Right lung (tissue), 5 donors: ENCODE data around the gene DYRK2. TPM values are rescaled to one million over a fixed set of nuclear protein-coding genes. Genes with fewer than 3 reads are reported as not detected.
"Not testable (repeated sequence)": the region's sequence is repeated elsewhere in the genome, so short reads cannot be mapped to it uniquely, and the experiment has no call there.

Experiments used
- DNase-seq, 2 donors: peaks; one replicate each; pipeline ENCODE4 v3.0.0-alpha.2; 2013
- polyA plus RNA-seq, 5 donors: library from polyadenylated mRNA; unstranded; fragments of 120-200 nt; gene quantifications; one replicate each; pipeline versions ENCODE4 v1.2.1 to v1.2.3, GENCODE V29; 2013; ENCODE audit warnings: inconsistent platforms in 1 of 5, low replicate concordance in 1 of 5; ENCODE audit not compliant: insufficient read length in 5 of 5, insufficient read depth in 1 of 5

The DYRK2 gene
- polyA plus RNA-seq, 5 donors: 17.9 to 24.1 (median 22.7) TPM

DNA sequence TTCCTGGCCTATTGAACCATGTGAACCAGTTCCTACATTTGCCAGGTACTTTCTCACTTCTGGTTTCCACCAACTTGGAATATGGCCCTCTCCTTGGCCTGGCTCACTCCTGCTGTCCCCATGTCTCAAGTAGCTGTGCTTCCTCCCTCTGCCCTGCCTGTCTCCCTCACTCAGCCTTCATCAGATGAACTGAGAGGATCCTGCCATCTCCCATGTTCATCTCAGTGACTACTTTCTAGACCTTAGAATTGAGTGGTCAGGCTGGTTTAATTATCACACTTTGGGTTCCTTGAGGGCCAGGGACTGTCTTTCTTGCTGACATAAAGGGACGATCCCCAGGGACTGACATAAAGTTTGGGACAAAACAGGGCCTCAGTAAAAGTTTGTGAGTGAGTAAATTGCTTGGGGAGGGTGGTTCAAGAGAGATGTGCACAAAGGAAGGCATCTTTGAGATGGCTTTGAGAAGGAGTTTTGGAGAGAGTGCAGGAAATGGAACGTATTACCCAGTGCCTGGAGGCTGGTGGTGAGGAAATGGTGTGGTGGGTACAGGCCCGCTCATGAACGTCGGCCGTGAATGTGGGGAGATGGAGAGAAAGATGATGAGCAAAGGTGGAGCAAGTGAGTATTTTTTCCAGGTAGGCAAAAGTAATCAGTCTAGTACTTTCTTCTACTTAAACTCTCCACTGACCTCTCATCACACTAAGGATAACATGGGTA lies 20.8 kb downstream of the DYRK2 start:
- DNase-seq: no peak

DNA sequence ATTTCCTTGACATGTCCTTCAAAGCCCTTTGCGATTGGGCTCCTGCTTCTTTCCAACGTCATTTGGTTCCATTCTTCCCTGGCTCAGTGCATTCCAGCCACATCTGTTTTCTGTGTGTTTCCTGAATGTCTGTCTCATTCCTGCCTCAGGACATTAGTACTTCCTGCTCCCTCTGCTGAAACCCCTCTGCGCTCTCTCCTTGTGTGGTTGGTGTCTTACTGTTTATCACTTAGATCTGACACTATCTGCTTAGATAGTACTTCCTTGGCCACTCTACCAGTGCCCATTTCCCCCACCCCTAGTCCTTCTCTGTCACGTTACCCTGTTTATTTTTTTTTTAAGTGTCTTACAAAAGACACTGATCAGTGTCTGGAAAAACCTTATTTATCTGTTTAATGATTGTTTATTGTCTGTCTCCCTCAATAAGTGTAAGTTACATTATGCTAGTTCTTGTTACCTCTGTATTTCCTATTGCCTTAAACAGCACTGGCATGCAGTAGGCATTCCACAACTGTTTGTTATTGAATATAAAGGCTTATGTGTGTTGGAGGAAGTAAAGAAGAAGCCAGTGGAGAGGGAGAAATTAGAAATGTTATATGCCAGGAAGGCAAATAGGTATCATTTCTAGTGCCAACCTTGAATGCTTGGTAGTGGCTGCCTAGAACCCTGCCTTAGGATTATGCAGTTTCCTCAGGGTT lies 21.5 kb downstream of the DYRK2 start:
- DNase-seq: no peak

DNA sequence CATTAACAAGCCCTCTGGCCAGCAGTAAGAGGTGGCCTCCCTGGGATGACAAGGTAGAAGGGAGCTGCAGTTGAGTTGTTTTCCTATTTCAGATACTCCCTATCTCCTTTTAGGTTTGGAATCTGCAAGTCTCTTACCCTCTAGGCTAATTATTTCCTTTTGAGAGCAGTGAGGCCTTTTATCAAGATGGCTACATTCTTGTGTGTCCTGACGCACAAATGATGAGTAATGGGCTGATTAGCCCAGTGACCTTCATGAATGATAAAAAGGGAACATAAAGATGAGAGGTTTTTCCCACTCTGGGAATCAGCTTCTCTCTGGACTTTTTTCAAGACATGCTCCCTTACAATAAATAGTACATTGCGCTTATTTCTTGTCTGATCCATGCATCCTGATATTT lies 22.9 kb downstream of the DYRK2 start:
- DNase-seq: no peak

DNA sequence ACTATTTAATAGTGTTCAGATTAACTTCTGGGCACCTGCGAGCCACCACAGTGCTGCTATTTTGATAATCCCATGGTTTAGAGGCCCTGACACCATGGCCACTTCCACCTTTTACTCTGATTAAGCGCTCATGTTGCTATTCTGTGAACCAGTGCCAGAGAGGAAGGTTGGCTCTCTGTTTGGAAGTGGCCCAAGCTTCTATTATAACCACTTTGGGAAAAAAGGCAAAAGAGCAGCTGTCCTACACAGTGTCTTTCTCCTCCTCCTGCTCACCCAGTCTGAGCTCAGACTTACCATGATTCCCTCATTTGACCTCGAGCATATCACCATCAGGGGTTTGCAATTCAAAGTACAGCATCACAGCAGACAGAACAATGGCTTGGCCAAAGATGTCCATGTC lies 23.3 kb downstream of the DYRK2 start:
- DNase-seq: no peak

DNA sequence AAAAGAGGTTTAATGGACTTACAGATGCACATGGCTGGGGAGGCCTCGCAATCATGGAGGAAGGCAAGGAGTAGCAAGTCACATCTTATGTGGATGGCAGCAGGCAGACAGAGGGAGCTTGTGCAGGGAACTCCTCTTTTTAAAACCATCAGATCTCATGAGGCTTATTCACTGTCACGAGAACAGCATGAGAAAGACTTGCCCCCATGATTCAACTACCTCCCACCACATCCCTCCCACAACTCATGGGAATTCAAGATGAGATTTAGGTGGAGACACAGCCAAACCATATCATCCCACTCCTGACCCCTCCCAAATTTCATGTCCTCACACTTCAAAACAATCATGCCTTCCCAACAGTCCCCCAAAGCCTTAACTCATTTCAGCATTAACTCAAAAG lies 24.0 kb downstream of the DYRK2 start:
- not testable (repeated sequence) for DNase-seq

DNA sequence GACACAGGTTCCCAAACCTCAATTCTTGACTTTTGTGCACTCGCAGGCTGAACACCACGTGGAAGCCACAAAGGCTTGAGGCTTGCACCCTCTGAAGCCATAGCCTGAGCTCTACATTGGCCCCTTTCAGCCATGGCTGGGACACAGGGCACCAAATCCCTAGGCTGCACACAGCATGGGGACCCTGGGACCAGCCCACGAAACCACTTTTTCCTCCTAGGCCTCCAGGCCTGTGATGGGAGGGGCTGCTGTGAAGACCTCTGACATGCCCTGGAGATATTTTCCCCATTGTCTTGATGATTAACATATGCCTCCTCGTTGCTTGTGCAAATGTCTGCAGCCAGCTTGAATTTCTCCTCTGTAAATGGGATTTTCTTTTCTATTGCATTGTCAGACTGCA lies 25.0 kb downstream of the DYRK2 start:
- DNase-seq: not testable (repeated sequence)

DNA sequence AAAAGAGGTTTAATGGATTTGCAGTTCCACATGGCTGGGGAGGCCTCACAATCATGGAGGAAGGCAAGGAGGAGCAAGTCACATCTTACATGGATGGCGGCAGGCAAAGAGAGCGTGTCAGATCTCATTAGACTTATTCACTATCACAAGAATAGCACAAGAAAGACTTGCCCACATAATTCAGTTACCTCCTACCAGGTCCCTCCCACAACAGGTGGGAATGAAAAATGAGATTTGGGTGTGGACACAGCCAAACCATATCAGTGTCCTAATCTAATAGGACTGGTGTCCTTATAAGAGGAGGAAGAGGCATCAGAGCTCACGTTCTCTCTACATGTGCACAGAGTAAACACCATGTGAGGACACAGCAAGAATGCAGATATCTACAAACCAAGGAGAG lies 25.9 kb downstream of the DYRK2 start:
- no peak for DNase-seq

DNA sequence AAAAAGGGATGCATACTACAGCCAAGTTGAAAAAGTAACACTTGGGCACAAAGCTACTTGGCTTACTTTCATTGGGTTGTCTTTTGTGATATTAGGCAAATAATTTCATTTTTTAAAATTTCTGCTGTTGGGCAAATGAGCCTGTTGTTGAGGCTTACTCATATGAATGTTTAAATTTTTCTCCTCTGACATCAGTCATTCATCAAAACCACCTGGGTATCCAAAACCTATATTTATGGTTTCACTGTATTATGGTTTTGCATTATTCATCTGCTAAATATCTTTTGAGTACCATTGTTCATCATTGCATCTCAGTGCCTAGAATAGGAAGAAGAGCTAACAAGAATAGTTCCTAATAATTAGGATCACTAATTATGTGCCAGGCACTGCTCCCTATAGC lies 28.1 kb downstream of the DYRK2 start:
- DNase-seq: no peak

DNA sequence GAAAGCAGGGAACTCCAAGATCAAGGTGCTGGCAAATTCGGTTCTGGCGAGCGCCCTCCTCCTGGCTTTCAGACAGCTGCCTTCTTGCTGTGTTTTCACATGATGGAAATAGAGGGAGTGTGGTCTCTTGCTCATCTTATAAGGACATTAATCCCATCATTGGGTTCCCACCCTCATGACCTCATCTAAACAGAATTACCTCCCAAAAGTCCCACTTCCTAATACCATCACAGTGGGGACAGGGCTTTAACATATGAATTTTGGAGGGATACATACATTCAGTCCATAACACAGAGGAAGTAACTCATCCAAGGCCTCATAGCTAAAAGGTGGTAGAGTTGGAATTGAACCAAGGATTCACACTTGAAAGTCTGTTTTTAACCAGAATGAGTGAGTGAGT lies 28.6 kb downstream of the DYRK2 start:
- no peak for DNase-seq

DNA sequence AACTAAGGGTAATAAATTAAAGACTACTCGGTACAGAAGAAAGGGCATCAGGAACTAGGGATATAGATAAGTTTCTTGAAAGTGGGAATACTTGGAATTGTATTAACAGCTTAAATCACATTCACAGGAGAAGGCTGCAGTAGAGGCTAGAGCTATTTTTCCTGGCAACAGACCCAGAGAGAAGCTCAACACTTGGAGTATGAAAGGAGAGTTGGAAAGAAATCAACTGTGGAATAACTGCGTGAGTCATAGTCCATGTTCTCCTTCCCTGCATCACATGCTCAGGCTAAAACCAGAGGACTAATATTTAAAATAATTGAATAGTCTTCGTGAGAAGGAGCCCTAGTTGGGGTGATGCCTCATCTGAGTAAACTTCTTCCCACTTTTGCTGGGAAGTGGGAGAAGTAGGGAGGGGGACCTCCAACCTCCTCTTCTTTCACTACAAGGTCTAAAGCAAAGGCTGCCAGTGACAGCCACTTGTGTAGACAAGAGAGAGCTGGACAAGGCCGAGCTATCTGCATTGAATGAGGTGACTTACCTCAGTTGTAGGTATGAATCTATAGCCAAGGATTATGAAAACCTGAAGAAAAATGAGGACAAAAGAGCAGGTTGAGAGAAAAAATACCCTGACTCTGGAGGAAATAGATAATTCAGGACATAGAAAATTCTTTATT lies 32.7 kb downstream of the DYRK2 start:
- DNase-seq: no peak

DNA sequence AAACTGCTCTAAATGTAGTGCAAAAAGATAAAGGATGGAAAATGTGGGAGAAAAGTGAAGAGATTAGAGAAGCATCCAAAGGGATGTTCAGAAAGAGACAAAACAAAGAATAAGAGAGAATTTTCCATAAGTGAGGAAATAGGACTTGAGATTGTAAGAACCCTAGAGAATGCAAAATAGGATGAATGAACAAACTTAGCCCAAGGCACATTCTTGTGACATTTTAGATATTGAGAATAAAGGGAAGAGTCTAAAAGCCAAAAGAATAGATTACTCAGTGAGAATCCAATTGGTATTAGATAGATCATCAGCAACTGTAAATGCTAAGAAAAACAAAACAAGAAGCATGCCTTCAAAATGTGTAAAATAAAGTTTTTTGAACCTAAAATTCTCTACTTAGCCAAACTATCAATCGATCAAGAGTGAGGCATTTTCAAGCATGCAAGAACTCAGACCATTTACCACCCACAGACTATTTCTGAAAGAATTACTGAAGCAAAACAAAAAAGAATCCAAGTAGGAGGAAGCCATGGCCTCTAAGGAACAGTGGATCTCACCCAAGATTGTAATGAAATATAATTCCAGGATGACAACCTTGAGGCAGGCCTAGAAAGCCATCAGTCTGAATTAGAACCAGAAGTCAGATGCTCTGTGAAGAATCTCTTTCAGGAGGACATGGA lies 33.5 kb downstream of the DYRK2 start:
- no peak for DNase-seq

DNA sequence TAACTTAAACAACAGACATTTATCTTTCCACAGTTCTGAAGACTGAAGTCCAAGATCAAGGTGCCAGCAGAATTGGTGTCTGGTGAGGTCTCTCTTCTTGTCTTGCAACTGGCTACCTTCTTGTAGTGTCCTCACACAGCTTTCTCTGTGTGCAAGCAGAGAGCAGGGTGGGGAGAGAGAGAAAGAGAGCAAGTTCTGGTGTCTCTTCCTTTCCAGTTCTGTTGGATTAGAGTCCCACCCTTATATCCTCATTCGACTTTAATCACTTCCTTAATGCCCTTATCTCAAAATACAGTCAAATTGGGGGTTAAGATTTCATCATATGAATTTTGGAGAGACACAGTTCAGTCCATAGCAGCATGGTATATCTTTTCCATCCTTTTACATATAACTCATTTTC lies 40.8 kb downstream of the DYRK2 start:
- no peak for DNase-seq

DNA sequence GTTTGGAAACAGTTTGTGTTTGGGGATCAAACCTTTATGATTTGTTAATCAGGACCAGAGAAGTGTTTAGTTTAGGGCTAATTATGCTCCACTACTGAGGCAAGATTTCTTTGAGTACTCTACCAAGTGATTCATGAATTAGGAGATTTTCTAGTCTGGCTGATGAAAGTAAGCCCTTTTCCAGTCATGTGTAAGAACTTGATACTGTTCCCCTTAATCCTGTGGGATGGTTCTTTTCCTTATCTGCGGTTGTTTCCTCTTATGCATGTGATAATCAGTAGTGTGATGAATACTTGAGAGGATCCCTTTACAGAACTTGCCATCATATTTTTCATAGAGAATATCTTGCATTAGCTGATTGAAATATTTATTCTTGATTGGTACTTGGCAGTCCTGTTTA lies 42.1 kb downstream of the DYRK2 start:
- no peak for DNase-seq

DNA sequence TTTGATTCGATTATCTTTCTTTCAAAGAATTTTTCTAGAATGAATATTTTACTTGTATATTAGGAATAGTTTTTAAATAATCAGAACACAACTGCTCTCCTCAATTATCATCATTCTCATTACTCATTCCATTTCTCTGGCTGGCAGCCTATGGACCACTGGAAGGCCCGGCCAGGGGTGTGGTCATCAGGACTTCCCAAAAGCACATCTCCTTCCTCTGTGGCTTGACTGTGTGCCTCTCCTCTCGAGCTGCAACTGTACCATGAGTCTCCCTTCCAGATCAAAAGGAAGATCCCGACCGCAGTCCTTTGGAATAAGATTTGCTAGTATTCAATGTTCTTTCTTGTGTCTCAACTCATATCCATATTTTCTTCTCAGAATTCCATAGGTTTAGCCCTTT lies 42.7 kb downstream of the DYRK2 start:
- no peak for DNase-seq

DNA sequence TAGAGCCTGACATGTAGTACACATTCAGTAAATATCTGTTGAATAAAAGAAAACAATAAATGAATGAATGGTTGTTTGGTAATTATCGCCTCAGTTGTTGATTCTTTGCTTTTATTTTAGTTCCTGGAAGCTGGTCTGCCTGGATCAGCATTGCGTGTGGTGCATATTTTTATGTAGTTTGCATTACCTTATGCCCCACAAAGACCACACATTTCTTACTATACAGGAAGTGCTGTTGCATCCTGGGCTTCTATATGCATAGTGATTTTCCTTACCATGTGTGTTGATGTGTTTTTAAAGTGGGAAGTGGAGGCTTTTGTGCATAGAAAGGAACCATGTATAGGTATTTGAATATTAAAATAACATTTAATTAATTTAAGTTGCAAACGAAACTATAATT lies 43.6 kb downstream of the DYRK2 start:
- no peak for DNase-seq

DNA sequence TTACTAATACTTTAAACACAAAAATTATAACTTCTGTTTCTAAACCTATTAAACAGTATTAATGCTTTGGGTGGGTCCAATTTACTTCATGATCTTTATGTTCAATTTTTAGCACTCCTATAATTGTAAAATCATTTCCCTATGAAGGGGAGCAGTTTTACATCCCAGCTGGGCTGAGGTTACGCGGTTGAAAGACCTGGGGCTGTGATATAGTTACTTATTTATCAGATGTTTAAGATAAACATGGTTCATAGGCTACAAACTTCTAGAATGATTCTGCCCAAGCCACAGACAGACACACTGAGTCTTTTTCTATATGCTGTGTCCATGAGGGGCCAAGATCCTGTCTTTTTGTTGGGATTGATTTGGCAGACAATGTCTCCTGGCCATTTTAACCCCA lies 44.4 kb downstream of the DYRK2 start:
- DNase-seq: no peak

DNA sequence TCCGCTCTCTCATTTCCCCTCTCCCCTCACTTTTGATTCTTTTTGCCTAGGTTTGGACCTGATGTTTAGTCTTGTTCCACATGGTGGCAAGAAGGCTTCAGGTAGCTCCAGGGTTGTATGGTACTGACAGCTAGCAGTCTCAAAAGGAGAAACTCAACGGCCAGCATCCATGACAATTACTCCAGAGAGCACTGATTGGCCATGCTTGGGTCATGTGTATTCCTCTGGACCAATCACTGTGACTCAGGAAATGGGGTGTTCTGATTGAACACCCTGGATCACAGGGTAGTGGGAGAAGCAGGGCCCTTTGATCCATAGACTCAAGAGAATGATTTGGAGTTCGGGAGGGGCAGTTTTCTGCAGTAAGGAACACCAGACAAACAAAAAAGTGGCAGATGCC lies 45.3 kb downstream of the DYRK2 start:
- DNase-seq: no peak

DNA sequence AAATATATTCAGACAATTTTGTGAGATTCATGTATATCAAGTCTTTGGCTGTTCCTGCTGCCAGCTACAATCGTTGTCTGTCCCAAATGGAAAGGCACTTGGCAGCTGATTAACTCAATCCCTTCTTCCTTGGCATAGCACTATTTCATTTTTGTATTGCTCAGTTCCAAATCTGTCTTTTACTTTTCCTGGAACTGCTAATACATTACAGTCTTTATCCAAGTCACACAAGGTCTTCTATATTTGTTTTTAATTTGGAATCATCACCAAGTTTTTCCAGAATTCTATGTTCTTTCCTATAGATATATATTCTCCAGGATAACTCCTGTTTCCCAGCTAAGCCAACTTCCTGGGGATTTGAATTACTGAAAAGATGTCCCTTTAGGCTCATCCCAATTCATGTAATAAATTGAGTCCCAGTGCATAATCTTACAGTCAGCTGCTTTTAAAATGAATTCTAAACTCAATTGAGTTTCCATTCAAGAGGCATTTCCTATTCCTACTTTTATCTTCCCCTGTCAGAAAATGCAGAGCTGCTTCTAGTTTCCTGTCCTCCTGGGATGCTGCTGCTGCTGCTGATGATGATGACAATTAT lies 45.9 kb downstream of the DYRK2 start:
- no peak for DNase-seq

DNA sequence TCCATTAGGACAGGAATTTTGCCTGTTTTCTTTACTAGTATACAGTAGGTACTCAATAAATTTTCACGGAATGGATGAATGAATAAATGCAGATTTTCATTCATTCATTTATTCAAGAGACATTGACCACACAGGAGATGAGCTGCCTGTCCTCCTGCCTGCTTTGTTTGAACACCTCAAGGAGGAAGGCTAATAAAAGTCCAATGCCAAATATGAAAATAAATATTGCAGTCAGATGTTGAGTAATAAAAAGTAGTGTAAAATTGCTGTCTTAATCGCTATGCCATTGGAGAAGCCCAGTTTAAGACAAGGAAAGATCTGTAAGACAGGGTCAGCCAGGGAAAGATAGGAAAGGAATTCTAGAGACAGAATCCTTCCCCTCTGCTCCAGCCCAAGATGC lies 47.4 kb downstream of the DYRK2 start:
- no peak for DNase-seq

DNA sequence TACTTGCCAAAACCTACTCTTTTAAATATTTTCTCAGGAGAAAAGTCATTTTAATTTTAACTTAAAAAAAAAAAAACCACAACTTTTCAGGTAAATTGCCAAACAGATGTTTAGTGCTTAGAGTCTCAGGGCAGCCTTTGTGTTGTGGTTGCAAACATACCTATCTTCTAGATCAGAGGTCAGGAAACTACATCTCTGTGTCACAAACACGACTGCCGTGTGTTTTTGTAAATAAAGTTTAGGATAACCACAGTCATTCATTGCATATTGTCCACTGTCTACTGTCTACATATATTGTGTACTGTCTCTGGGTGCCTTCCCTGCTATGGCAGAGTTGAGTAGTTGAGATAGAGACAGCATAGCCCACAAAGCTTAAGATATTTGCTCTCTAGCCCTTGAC lies 48.9 kb downstream of the DYRK2 start:
- DNase-seq: no peak

DNA sequence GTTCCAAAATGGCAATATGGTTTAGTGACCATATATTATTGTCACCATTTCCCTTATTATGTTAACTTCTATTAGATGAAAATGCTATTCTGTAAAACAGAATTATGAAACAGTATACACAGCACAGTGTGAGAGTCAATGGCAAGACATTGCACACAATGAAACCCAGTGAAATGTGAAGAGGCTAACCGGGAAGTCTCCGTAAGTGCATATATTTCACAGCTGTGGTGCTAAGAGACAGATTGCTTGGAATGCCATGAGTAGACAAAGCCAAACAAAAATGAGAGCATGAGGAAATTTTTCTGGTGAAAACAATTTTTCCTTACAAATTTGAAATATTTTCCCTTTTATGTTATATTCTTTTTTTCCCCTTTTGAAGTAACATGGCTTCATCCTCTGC lies 49.4 kb downstream of the DYRK2 start:
- DNase-seq: no peak
